Kidney glomerular epithelial cell (primary cell): Measurements from ENCODE around the gene INSRR.
A peak's percentile ranks its signal among the peaks of the same experiment; 100 is the strongest.

Experiments used
- DNase-seq: peaks from one replicate; lab custom pipeline; 2025; lab: John Stamatoyannopoulos, UW

INSRR gene

GRCh38 chr1:156804572-156805243 is 54.2 kb downstream of the INSRR start:
- peak; percentile 8 for DNase-seq

DNA sequence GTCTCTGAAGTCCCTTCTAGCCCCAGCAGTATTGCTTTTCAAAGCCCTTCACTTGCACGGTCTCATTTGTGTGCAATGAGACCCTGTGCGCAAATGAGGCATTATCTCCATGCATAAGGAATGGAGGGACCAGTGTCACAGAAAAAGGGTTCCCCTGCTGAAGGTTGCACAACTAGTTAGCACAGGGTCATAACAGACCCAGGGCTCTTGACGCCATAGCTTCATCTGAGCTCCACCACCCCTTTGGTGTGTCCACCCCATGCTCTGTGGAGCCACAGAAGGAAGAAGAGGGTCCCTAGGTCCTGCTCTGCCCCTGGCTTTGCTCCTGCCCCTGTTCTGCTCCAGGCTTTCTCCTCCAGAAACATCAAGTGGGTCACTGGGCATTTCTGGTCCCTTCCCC is 54.9 kb downstream of the INSRR start:
- no peak for DNase-seq

GRCh38 chr1:156803086-156803851 is 55.6 kb downstream of the INSRR start:
- DNase-seq = no peak

- DNase-seq = no peak
Measured at GRCh38 chr1:156802421-156802935, 56.4 kb downstream of the INSRR start.

GRCh38 chr1:156801409-156802121 is 57.4 kb downstream of the INSRR start:
- DNase-seq = no peak

- peak; percentile 44 for DNase-seq
Measured at GRCh38 chr1:156797212-156797871, 61.6 kb downstream of the INSRR start.

GRCh38 chr1:156796340-156797097 is 62.4 kb downstream of the INSRR start:
- no peak for DNase-seq

- no peak for DNase-seq
Measured at GRCh38 chr1:156795787-156796186, 63.1 kb downstream of the INSRR start.

DNA sequence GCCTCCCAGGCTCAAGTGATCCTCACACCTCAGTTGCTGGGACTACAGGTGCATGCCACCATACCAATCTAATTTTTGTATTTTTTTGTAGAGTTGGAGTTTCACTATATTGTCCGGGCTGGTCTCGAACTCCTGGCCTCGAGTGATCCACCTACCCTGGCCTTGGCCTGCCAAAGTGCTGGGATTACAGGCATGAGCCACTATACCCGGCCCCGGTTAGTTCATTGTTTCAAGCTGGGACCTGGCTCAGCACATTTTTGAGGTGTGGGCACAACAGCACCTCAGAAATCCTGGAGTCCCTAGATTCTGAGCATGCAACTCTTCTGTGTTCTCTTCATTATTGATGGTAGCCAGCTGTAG is 63.6 kb downstream of the INSRR start:
- DNase-seq = no peak

DNA sequence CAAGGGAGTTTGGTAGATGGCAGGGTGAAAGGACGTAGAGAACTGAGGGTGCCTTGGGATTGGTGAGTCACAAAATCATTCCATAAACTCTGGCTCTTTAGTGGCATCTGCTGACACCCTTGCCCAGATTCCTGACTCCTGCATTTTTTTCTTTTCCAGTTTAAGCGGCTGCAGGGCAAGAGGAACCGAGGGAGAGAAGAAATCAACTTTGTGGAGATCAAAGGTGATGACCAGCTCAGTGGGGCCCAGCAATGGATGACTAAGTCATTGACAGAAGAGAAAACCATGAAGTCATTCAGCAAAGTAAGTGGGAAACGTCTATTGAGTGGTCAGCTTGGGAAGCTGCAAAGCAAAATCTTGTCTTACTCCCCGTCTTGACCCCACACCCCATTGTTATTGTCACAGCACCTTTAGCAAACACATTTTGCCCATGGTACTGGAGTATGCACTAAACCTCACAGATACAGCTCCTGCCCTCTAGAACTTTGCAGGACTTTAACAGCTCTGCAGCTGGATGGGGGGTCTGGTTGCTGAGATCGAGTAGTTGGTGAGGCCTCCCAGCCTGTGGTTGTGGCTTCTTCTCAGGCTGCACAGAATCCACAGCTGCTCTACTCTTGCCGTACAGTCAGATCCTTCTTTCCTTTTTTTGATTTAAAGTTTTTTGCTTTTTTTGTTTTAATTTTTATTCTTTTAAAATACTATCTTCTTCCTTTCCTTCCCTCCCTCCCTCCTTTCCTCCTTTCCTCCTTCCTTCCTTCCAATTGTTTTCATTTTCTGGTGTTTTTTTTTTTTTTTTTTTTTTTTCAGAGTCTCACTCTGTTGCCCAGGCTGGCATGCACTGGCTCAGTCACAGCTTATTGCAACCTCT is 64.2 kb downstream of the INSRR start:
- DNase-seq = no peak
